OCI-LY3 (cell line): ENCODE results near the gene PRODH.

ENCODE experiments used
- H2AFZ ChIP-seq: fragments of 200-600, 300-600 bp; shearing (Covaris generic); 2 replicates; pipeline ENCODE4 v1.6.0; 2014; ENCODE audit warnings: antibody characterized with exemption, low read depth, low read length
- H3K27ac ChIP-seq: fragments of 200-600, 300-600 bp; sonication (generic); 2 replicates; pipeline ENCODE4 v1.5.1; 2014; ENCODE audit warnings: mild to moderate bottlenecking, low read length, moderate library complexity, mixed read lengths
- H3K27me3 ChIP-seq: fragments of 200-600, 300-600 bp; sonication (generic); 2 replicates; pipeline ENCODE4 v1.6.1; 2014; ENCODE audit warnings: low read depth, low read length, mixed read lengths
- H3K36me3 ChIP-seq: fragments of 200-600, 300-600 bp; sonication (generic); replicated peaks from 2 replicates; pipeline ENCODE3; 2014; ENCODE audit warnings: low read depth, low read length, mixed read lengths
- H3K4me1 ChIP-seq: fragments of 300-600, 200-600 bp; sonication (generic); 2 replicates; pipeline ENCODE4 v1.6.1; 2014; ENCODE audit warnings: low read length, mixed read lengths
- H3K4me2 ChIP-seq: fragments of 200-600, 300-600 bp; sonication (generic); 2 replicates; pipeline ENCODE4 v1.6.1; 2014; ENCODE audit warnings: low read length, mixed read lengths
- H3K4me3 ChIP-seq: fragments of 300-600, 200-600 bp; sonication (generic); 2 replicates; pipeline ENCODE4 v1.5.1; 2014; ENCODE audit warnings: antibody characterized with exemption, mild to moderate bottlenecking, low read length, moderate library complexity
- H3K79me2 ChIP-seq: fragments of 300-600, 200-600 bp; shearing (Covaris generic); 2 replicates; pipeline ENCODE4 v1.6.1; 2014; ENCODE audit warnings: mild to moderate bottlenecking, low read length, mixed read lengths
- H3K9ac ChIP-seq: fragments of 300-600, 200-600 bp; shearing (Covaris generic); 2 replicates; pipeline ENCODE4 v1.6.0; 2014; ENCODE audit warnings: mild to moderate bottlenecking, low read length, moderate library complexity
- H3K9me3 ChIP-seq: fragments of 200-600, 300-600 bp; shearing (Covaris generic); 2 replicates; pipeline ENCODE4 v1.6.1; 2014; ENCODE audit warnings: low read length, mixed read lengths; ENCODE audit not compliant: insufficient read depth
- H4K20me1 ChIP-seq: fragments of 200-600, 300-600 bp; sonication (generic); 2 replicates; pipeline ENCODE4 v1.6.1; 2016; ENCODE audit warnings: low read length, mixed read lengths; ENCODE audit not compliant: insufficient read depth
- EZH2phosphoT487 ChIP-seq: fragments of 200-600 bp; shearing (Covaris generic); IDR thresholded peaks from 2 replicates; pipeline ENCODE4 v1.6.1; 2018; ENCODE audit warnings: antibody characterized with exemption, mixed run types, low read depth
- TF ChIP-seq, protein P1 (sequence below): fragments of 200-600, 300-600 bp; sonication (generic); IDR thresholded peaks from 2 replicates; pipeline ENCODE4 v1.5.1; 2014; ENCODE audit warnings: antibody characterized with exemption, low read length, low read depth

Gene PRODH

DNA sequence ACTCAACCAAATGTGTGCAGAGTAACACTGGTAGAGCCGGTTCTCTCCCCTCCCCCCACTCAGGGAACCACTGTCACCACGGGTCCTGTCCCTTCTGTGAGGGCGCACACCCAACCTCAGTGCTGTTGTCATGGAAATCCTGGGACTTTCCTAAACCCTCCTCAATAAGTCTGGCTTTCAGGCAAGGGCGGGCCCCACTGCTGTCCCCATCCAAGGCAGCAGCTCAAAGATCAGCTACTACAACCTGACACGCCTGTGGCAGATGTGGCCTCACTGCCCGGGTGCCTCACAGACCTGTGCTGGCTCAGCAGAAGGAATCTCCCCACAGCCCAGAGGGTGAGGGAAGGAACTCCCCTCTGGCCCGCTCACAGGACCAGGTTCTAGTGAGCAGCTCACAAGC is 2.2 kb downstream of the PRODH start:
- H3K4me1 ChIP-seq: no peaks in the 10 kb centered on the region
- H3K9ac ChIP-seq: no peak overlapping the region
- no peaks in the 10 kb centered on the region for H3K36me3 ChIP-seq
- no peaks in the 10 kb centered on the region for H3K9me3 ChIP-seq
- H3K27me3 ChIP-seq: no peaks in the 10 kb centered on the region
- H4K20me1 ChIP-seq: no peaks in the 10 kb centered on the region
- H2AFZ ChIP-seq: no peak overlapping the region
- TF ChIP-seq, protein P1, sequence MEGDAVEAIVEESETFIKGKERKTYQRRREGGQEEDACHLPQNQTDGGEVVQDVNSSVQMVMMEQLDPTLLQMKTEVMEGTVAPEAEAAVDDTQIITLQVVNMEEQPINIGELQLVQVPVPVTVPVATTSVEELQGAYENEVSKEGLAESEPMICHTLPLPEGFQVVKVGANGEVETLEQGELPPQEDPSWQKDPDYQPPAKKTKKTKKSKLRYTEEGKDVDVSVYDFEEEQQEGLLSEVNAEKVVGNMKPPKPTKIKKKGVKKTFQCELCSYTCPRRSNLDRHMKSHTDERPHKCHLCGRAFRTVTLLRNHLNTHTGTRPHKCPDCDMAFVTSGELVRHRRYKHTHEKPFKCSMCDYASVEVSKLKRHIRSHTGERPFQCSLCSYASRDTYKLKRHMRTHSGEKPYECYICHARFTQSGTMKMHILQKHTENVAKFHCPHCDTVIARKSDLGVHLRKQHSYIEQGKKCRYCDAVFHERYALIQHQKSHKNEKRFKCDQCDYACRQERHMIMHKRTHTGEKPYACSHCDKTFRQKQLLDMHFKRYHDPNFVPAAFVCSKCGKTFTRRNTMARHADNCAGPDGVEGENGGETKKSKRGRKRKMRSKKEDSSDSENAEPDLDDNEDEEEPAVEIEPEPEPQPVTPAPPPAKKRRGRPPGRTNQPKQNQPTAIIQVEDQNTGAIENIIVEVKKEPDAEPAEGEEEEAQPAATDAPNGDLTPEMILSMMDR: no peak
- TF ChIP-seq EZH2phosphoT487: no peak
- H3K4me3 ChIP-seq: no peak overlapping the region
- no peaks in the 10 kb centered on the region for H3K79me2 ChIP-seq
- H3K27ac ChIP-seq: no peak overlapping the region
- H3K4me2 ChIP-seq: no peak overlapping the region

- Histone ChIP-seq H3K9me3 (no peaks in the 10 kb centered on the region), H4K20me1 (no peaks in the 10 kb centered on the region), H3K4me3 (no peak overlapping the region), H3K4me2 (no peak overlapping the region), H3K79me2 (no peaks in the 10 kb centered on the region), H3K9ac (no peak overlapping the region), H3K4me1 (no peaks in the 10 kb centered on the region), H3K36me3 (no peaks in the 10 kb centered on the region), H2AFZ (no peak overlapping the region), H3K27ac (no peak overlapping the region), H3K27me3 (no peaks in the 10 kb centered on the region)
- TF ChIP-seq, protein P1: no peak
- no peak for TF ChIP-seq EZH2phosphoT487
Measured at GRCh38 chr22:18931905-18932652, 4.0 kb downstream of the PRODH start.

DNA sequence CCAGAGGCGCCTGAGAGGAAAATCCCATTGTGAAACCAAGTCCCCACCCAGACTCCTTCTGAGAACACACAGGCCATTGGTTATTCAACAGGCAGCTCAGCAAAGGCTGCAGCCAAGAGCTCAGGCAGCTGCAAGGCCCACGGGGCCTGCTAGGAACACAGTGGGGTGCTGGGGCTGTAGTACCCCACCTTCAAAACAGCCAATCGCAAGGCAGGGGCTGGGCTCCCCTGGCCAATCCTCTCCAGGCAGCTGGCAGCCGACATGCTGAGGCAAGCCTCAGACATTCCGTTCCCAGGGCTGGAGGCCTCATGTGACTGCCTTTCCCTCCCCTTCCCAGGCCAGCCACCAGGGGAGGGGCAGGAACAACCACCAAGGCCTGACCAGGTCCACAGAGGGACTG is 6.6 kb downstream of the PRODH start:
- Histone ChIP-seq H3K9ac (no peak overlapping the region), H3K27ac (no peak overlapping the region), H3K4me1 (no peaks in the 10 kb centered on the region), H3K79me2 (no peaks in the 10 kb centered on the region), H3K27me3 (no peaks in the 10 kb centered on the region), H3K4me2 (no peak overlapping the region), H3K36me3 (no peaks in the 10 kb centered on the region), H2AFZ (no peak overlapping the region), H4K20me1 (no peaks in the 10 kb centered on the region), H3K9me3 (no peaks in the 10 kb centered on the region), H3K4me3 (no peak overlapping the region)
- no peak for TF ChIP-seq EZH2phosphoT487

DNA sequence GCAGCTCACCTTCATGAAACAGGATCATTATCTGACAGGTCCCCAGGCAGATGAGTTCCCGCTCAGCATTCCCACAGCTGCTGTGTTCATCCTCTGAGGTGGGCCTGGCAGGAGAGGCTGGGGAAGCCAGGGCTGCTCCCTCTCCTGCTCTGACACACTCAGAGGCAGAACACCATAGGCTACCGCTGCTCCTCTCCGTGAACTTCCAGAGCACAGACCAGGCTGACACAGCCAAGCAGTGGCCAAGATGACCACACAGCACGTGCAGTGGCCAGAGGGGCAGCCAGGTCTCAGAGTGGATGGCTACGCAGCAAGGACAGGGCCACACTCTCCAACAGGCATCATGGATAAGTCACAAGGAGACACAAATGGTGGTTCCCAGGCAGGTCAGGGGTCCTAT is 8.5 kb downstream of the PRODH start:
- Histone ChIP-seq H3K9me3 (no peaks in the 10 kb centered on the region), H2AFZ (no peak overlapping the region), H3K36me3 (no peaks in the 10 kb centered on the region), H3K27me3 (no peaks in the 10 kb centered on the region), H3K4me2 (no peak overlapping the region), H3K9ac (no peak overlapping the region), H3K79me2 (no peaks in the 10 kb centered on the region), H4K20me1 (no peaks in the 10 kb centered on the region), H3K4me3 (no peak overlapping the region), H3K27ac (no peak overlapping the region), H3K4me1 (no peaks in the 10 kb centered on the region)
- TF ChIP-seq EZH2phosphoT487: no peak
- TF ChIP-seq, protein P1: no peak
